HCT116 (cell line): ENCODE data around the gene ZFTA. TPM values are rescaled to one million over a fixed set of nuclear protein-coding genes. Genes with fewer than 3 reads are reported as not detected.

ENCODE experiments used
- ATAC-seq: fragments of 200-7000 bp; cut with Tn5 transposase; 2 replicates; pipeline ENCODE4 v1.9.1; 2020; ENCODE audit warnings: mild to moderate bottlenecking, moderate library complexity
- BruUV-seq: library from RNA; stranded (reverse); fragments of 400-500 nt; replicated peaks from 2 replicates; lab custom pipeline; 2021; lab: Mats Ljungman, UMichigan
- CTCF ChIA-PET: fragments of 300-600 bp; sonication (Branson Sonifier 250); formaldehyde crosslinking; loops from one replicate; lab custom pipeline; 2021; ENCODE audit warnings: antibody characterized with exemption; lab: Charles Lee
- POLR2A ChIA-PET: fragments of 300-600, 350-600 bp; sonication (Branson Sonifier 250); formaldehyde crosslinking; loops from one replicate; lab custom pipeline; 2021; ENCODE audit warnings: antibody characterized with exemption; lab: Charles Lee
- RAD21 ChIA-PET, 2 experiments: fragments of 300-600 bp; sonication (Branson Sonifier 250); formaldehyde crosslinking; loops; one replicate each; lab custom pipeline; 2023; ENCODE audit warnings: low total read pairs in 2 of 2; ENCODE audit not compliant: uncharacterized antibody in 2 of 2, unreplicated experiment in 2 of 2, low non-redundant PET in 1 of 2; lab: Charles Lee
- DNase-seq: peaks from one replicate; pipeline ENCODE4 v3.0.0-alpha.2; 2010; ENCODE audit warnings: low read depth, low spot score
- H2AFZ ChIP-seq: fragments of 200-600 bp; shearing (Covaris generic), sonication (generic); 2 replicates; pipeline ENCODE4 v1.6.1; 2017; ENCODE audit warnings: low read depth, mixed run types, mixed read lengths, antibody characterized with exemption, low read length; ENCODE audit not compliant: poor library complexity, severe bottlenecking
- H3K27ac ChIP-seq: 2 replicates; pipeline ENCODE4 v1.5.1; 2012; ENCODE audit warnings: low read depth, low read length
- H3K27me3 ChIP-seq: fragments of 200-600 bp; sonication (generic); 2 replicates; pipeline ENCODE4 v1.6.1; 2016; ENCODE audit warnings: mixed run types, low read length, mixed read lengths; ENCODE audit not compliant: insufficient read depth
- H3K36me3 ChIP-seq, 2 experiments: fragments of 200-500 bp in 1 of 2; fragments of 200-600 bp in 1 of 2; sonication (Bioruptor generic) in 1 of 2; sonication (generic) in 1 of 2; 2 replicates each; pipeline versions ENCODE4 v1.5.1 to v1.6.1; 2014 to 2016; ENCODE audit warnings: low read length in 2 of 2, inconsistent platforms in 1 of 2, mixed read lengths in 1 of 2, mixed run types in 1 of 2; ENCODE audit not compliant: insufficient read depth in 2 of 2, control insufficient read depth in 1 of 2
- H3K4me1 ChIP-seq, 2 experiments: fragments of 200-600 bp in 1 of 2; sonication (generic) in 1 of 2; 2 replicates each; pipeline versions ENCODE4 v1.5.1 to v1.6.1; 2012 to 2017; ENCODE audit warnings: low read length in 2 of 2, inconsistent platforms in 1 of 2, mild to moderate bottlenecking in 1 of 2, mixed read lengths in 1 of 2, mixed run types in 1 of 2, moderate library complexity in 1 of 2; ENCODE audit not compliant: insufficient read depth in 2 of 2, control insufficient read depth in 1 of 2
- H3K4me2 ChIP-seq: fragments of 200-600 bp; sonication (generic); 2 replicates; pipeline ENCODE4 v1.6.1; 2017; ENCODE audit warnings: mixed run types, low read length, mixed read lengths
- H3K4me3 ChIP-seq, 2 experiments: fragments of 200-600 bp in 1 of 2; sonication (generic) in 1 of 2; replicated peaks in 1 of 2; 2 replicates each; pipeline ENCODE4 v1.5.1; 2011 to 2016; ENCODE audit warnings: low read length in 2 of 2, control low read depth in 1 of 2, low read depth in 1 of 2, mild to moderate bottlenecking in 1 of 2, mixed read lengths in 1 of 2, mixed run types in 1 of 2
- H3K79me2 ChIP-seq: fragments of 200-600 bp; sonication (generic); 2 replicates; pipeline ENCODE4 v1.6.1; 2017; ENCODE audit warnings: mild to moderate bottlenecking, mixed run types, low read length, moderate library complexity, mixed read lengths; ENCODE audit not compliant: insufficient read depth
- H3K9ac ChIP-seq: fragments of 200-600 bp; sonication (generic); 2 replicates; pipeline ENCODE4 v1.6.1; 2016; ENCODE audit warnings: low read length, mixed read lengths
- H3K9me2 ChIP-seq: fragments of 200-600 bp; sonication (generic), shearing (Covaris generic); 2 replicates; pipeline ENCODE4 v1.6.1; 2017; ENCODE audit warnings: mixed run types, mild to moderate bottlenecking, moderate library complexity; ENCODE audit not compliant: insufficient read depth
- H3K9me3 ChIP-seq, 2 experiments: fragments of 200-500 bp in 1 of 2; fragments of 200-600 bp in 1 of 2; sonication (Bioruptor generic) in 1 of 2; sonication (generic) in 1 of 2; 2 replicates each; pipeline ENCODE4 v1.6.1; 2014 to 2017; ENCODE audit warnings: low read length in 2 of 2, mixed read lengths in 2 of 2, inconsistent platforms in 1 of 2, low read depth in 1 of 2, mild to moderate bottlenecking in 1 of 2, mixed run types in 1 of 2, moderate library complexity in 1 of 2; ENCODE audit not compliant: control insufficient read depth in 1 of 2, insufficient read depth in 1 of 2
- H4K20me1 ChIP-seq: fragments of 200-600 bp; sonication (generic), shearing (Covaris generic); 2 replicates; pipeline ENCODE4 v1.6.1; 2017; ENCODE audit warnings: mixed run types, mild to moderate bottlenecking, moderate library complexity; ENCODE audit not compliant: insufficient read depth
- CEBPB ChIP-seq: IDR thresholded peaks from 2 replicates; pipeline ENCODE4 v1.6.1; 2012; ENCODE audit warnings: low read depth
- CTCF ChIP-seq, 3 experiments: fragments of 200-600 bp in 1 of 3; sonication (generic) in 1 of 3; IDR thresholded peaks in 2 of 3; conservative IDR thresholded peaks in 1 of 3; 2 replicates each; pipeline ENCODE4 v1.5.1; 2012 to 2017; ENCODE audit warnings: low read depth in 2 of 3, low read length in 2 of 3, antibody characterized with exemption in 1 of 3, borderline replicate concordance in 1 of 3, control low read depth in 1 of 3, mild to moderate bottlenecking in 1 of 3, mixed read lengths in 1 of 3, mixed run types in 1 of 3, moderate library complexity in 1 of 3; ENCODE audit not compliant: insufficient read depth in 1 of 3
- EZH2 ChIP-seq: fragments of 200-600 bp; sonication (generic); IDR thresholded peaks from 2 replicates; pipeline ENCODE4 v1.6.1; 2017; ENCODE audit warnings: antibody characterized with exemption, mixed run types
- EZH2phosphoT487 ChIP-seq: fragments of 200-600 bp; IDR thresholded peaks from 2 replicates; pipeline ENCODE4 v1.6.1; 2018; ENCODE audit warnings: antibody characterized with exemption, borderline replicate concordance
- MAX ChIP-seq: IDR thresholded peaks from 2 replicates; pipeline ENCODE4 v1.6.1; 2012
- POLR2AphosphoS5 ChIP-seq: IDR thresholded peaks from 2 replicates; pipeline ENCODE4 v1.6.1; 2011; ENCODE audit warnings: mild to moderate bottlenecking, low read depth, low read length, moderate library complexity
- RAD21 ChIP-seq: IDR thresholded peaks from 2 replicates; pipeline ENCODE4 v1.6.1; 2012; ENCODE audit warnings: low read depth, mild to moderate bottlenecking
- REST ChIP-seq: IDR thresholded peaks from 2 replicates; pipeline ENCODE4 v1.6.1; 2012; ENCODE audit warnings: low read depth
- SIN3A ChIP-seq: IDR thresholded peaks from 2 replicates; pipeline ENCODE4 v1.6.1; 2012; ENCODE audit warnings: low read depth
- SRF ChIP-seq: IDR thresholded peaks from 2 replicates; pipeline ENCODE4 v1.6.1; 2012; ENCODE audit warnings: low read depth
- TCF7L2 ChIP-seq: IDR thresholded peaks from 2 replicates; pipeline ENCODE4 v1.7.0; 2011; ENCODE audit warnings: borderline replicate concordance, inconsistent platforms; ENCODE audit not compliant: insufficient read depth, insufficient read length; ENCODE audit errors: extremely low read depth
- YY1 ChIP-seq: IDR thresholded peaks from 2 replicates; pipeline ENCODE4 v1.6.1; 2011; ENCODE audit warnings: low read length, low read depth, moderate library complexity, mild to moderate bottlenecking; ENCODE audit not compliant: insufficient replicate concordance; ENCODE audit errors: extremely low read depth
- ZFX ChIP-seq: fragments of 450-650 bp; IDR thresholded peaks from 2 replicates; pipeline ENCODE4 v1.6.1; 2017
- ZNF274 ChIP-seq: fragments of 200-500 bp; sonication (Bioruptor generic); IDR thresholded peaks from 2 replicates; pipeline ENCODE4 v1.6.1; 2014; ENCODE audit warnings: mild to moderate bottlenecking, low read depth, low read length, inconsistent platforms
- intact Hi-C: fragments of 100-400 bp; cut with micrococcal nuclease; formaldehyde crosslinking; loops from 2 replicates; pipeline ENCODE4 v1.10.0; 2022
- total RNA-seq: library from RNA; stranded (reverse); gene quantifications from one replicate; pipeline ENCODE4 v1.2.1, GENCODE V29; 2021; ENCODE audit not compliant: unreplicated experiment

ZFTA gene
- total RNA-seq, 1 experiment from 2014 or later, result 14.7 TPM

GRCh38 chr11:63783925-63784592 is 15.5 kb upstream of the ZFTA start (continued):
- TF ChIP-seq RAD21 (no peak), CTCF (IDR thresholded peaks at IDR 0.05 in 2 of 3, conservative IDR thresholded peaks at IDR 0.05 in 1 of 3; ENCODE audit: borderline replicate concordance in 1 of 3, insufficient read depth in 1 of 3, low read depth in 2 of 3, low read length in 2 of 3) (no peak), SIN3A (no peak), TCF7L2 (no peak), CEBPB (no peak), SRF (no peak)
- TF ChIP-seq, all 23 proteins: peak for 0

- Histone ChIP-seq H3K9me2 (no peaks in the 10 kb centered on the region), H3K4me2 (no peak overlapping the region), H3K27ac (no peak overlapping the region), H3K27me3 (no peaks in the 10 kb centered on the region), H3K79me2 (no peaks in the 10 kb centered on the region), H3K36me3 (no peaks in the 10 kb centered on the region), H4K20me1 (no peaks in the 10 kb centered on the region), H3K4me1 (no peaks in the 10 kb centered on the region), H2AFZ (no peak overlapping the region), H3K4me3 (no peak overlapping the region), H3K9me3 (no peaks in the 10 kb centered on the region), H3K9ac (no peak overlapping the region)
- POLR2A ChIA-PET, result no interaction called here
- CTCF ChIA-PET, result no interaction called here
- ATAC-seq, result no peak
- RAD21 ChIA-PET, result no interaction called here
- no peak for DNase-seq
- TF ChIP-seq MAX (no peak), CTCF (IDR thresholded peaks at IDR 0.05 in 2 of 3, conservative IDR thresholded peaks at IDR 0.05 in 1 of 3; ENCODE audit: borderline replicate concordance in 1 of 3, insufficient read depth in 1 of 3, low read depth in 2 of 3, low read length in 2 of 3) (no peak), EZH2 (no peak), ZFX (no peak), ZNF274 (no peak), YY1 (no peak), SRF (no peak), POLR2AphosphoS5 (no peak), EZH2phosphoT487 (no peak), REST (no peak)
- intact Hi-C loops, result no loop called here
- BruUV-seq, result no TSS peak
Observed at GRCh38 chr11:63782749-63783148, 14.2 kb upstream of the ZFTA start.
